ENCODE measurements around the gene PPP1R36. TPM values are rescaled to one million over a fixed set of nuclear protein-coding genes. Genes with fewer than 3 reads are reported as not detected.
"Not testable (repeated sequence)": the region's sequence is repeated elsewhere in the genome, so short reads cannot be mapped to it uniquely, and the experiment has no call there.

PPP1R36 gene
- total RNA-seq, 4 donors from 2014 or later: 0.34 to 0.83 (median 0.71) TPM; not detected in 1

GRCh38 chr14:64510825-64511671, 38.7 kb upstream of the PPP1R36 start:
- no peak overlapping the region for H3K4me3 ChIP-seq
- no peaks in the 10 kb centered on the region for H3K27me3 ChIP-seq
- H3K36me3 ChIP-seq: no peaks in the 10 kb centered on the region
- WGBS: 21% methylated on average over 4 of the region's 4 CpGs
- peak in 1 of 2 donors; percentile 31 for TF ChIP-seq POLR2AphosphoS5 (IDR thresholded peaks at IDR 0.05)
- no peak for TF ChIP-seq POLR2A (IDR thresholded peaks at IDR 0.05; ENCODE audit: low read depth)
- no peak for TF ChIP-seq EP300 (IDR thresholded peaks at IDR 0.05)
- peak; percentile 88 to 92 (median 92) for TF ChIP-seq CTCF (IDR thresholded peaks at IDR 0.05)
- no peaks in the 10 kb centered on the region for H3K9me3 ChIP-seq
- intact Hi-C loops (cut with DNase I): loop anchor here (5.0 kb wide), 1 partner anchor 34 kb away; no protein-coding TSS in a partner anchor
- DNase-seq (ENCODE audit: extremely low spot score): no peak
- H3K27ac ChIP-seq (replicated peaks in 1 of 4): peak overlapping the region in 2 of 4 donors; percentile 18 to 64
- peaks cover 46 to 94% (median 85%) of the 10 kb centered on the region in 4 donors for H3K4me1 ChIP-seq

- H3K27me3 ChIP-seq: no peaks in the 10 kb centered on the region
- WGBS: 94% methylated on average over 2 of the region's 2 CpGs
- peaks cover 29 to 86% (median 70%) of the 10 kb centered on the region in 4 donors for H3K4me1 ChIP-seq
- H3K27ac ChIP-seq (replicated peaks in 1 of 4): no peak overlapping the region
- H3K9me3 ChIP-seq: no peaks in the 10 kb centered on the region
- no peak overlapping the region for H3K4me3 ChIP-seq
- DNase-seq (ENCODE audit: extremely low spot score): no peak
- TF ChIP-seq POLR2A (IDR thresholded peaks at IDR 0.05; ENCODE audit: low read depth) (no peak), CTCF (IDR thresholded peaks at IDR 0.05) (no peak), EP300 (IDR thresholded peaks at IDR 0.05) (no peak), POLR2AphosphoS5 (IDR thresholded peaks at IDR 0.05) (no peak)
- H3K36me3 ChIP-seq: no peaks in the 10 kb centered on the region
- intact Hi-C loops (cut with DNase I): loop anchor here (5.0 kb wide), 1 partner anchor 36 kb away; no protein-coding TSS in a partner anchor
These were observed 36.5 kb upstream of the PPP1R36 start for GRCh38 chr14:64513271-64513670.

- H3K9me3 ChIP-seq: no peaks in the 10 kb centered on the region
- TF ChIP-seq EP300 (IDR thresholded peaks at IDR 0.05): no peak
- H3K27me3 ChIP-seq: no peaks in the 10 kb centered on the region
- no peak overlapping the region for H3K27ac ChIP-seq (replicated peaks in 1 of 4)
- peaks cover 29 to 70% (median 56%) of the 10 kb centered on the region in 4 donors for H3K4me1 ChIP-seq
- H3K36me3 ChIP-seq: no peaks in the 10 kb centered on the region
- WGBS: 64% methylated on average over 1 of the region's 1 CpG
- H3K4me3 ChIP-seq: no peak overlapping the region
- intact Hi-C loops (cut with DNase I): no loop called here
- DNase-seq (ENCODE audit: extremely low spot score): no peak
These were observed 34.7 kb upstream of the PPP1R36 start for GRCh38 chr14:64515053-64515452.

GRCh38 chr14:64516969-64517368, 32.8 kb upstream of the PPP1R36 start:
- 88% methylated on average over 1 of the region's 1 CpG for WGBS
- no peak for DNase-seq (ENCODE audit: extremely low spot score)
- Histone ChIP-seq H3K36me3 (peaks cover 4 to 8% (median 6%) of the 10 kb centered on the region in 4 donors), H3K4me1 (peaks cover 14 to 56% (median 37%) of the 10 kb centered on the region in 4 donors), H3K4me3 (no peak overlapping the region), H3K27ac (replicated peaks in 1 of 4) (no peak overlapping the region), H3K27me3 (no peaks in the 10 kb centered on the region), H3K9me3 (no peaks in the 10 kb centered on the region)
- intact Hi-C loops (cut with DNase I): no loop called here
- TF ChIP-seq POLR2A (IDR thresholded peaks at IDR 0.05; ENCODE audit: low read depth): no peak
- no peak for TF ChIP-seq EP300 (IDR thresholded peaks at IDR 0.05)
- no peak for TF ChIP-seq POLR2AphosphoS5 (IDR thresholded peaks at IDR 0.05)
- TF ChIP-seq CTCF (IDR thresholded peaks at IDR 0.05): no peak

- H3K27ac ChIP-seq (replicated peaks in 1 of 4); H3K9me3 ChIP-seq; H3K27me3 ChIP-seq; H3K4me3 ChIP-seq; intact Hi-C loops (cut with DNase I); DNase-seq (ENCODE audit: extremely low spot score): not testable (repeated sequence)
- 80% methylated on average over 6 of the region's 6 CpGs for WGBS
- Histone ChIP-seq H3K36me3 (peaks cover 8 to 15% (median 13%) of the 10 kb centered on the region in 4 donors), H3K4me1 (peaks cover 10 to 49% (median 30%) of the 10 kb centered on the region in 4 donors)
These were observed 32.1 kb upstream of the PPP1R36 start for GRCh38 chr14:64517667-64518066.

Measured in esophagus muscularis mucosa (tissue), 4 donors.